Activated CD8-positive, alpha-beta memory T cell treated with anti-CD3 and anti-CD28 coated beads for 1 hour (primary cell): Measurements from ENCODE around the gene MEIOC.

Source experiments
- DNase-seq, 2 donors: peaks; one replicate each; pipeline ENCODE4 v3.0.0-alpha.2; 2020; ENCODE audit warnings: low read depth in 1 of 2; ENCODE audit errors: extremely low read depth in 1 of 2

MEIOC gene

DNA sequence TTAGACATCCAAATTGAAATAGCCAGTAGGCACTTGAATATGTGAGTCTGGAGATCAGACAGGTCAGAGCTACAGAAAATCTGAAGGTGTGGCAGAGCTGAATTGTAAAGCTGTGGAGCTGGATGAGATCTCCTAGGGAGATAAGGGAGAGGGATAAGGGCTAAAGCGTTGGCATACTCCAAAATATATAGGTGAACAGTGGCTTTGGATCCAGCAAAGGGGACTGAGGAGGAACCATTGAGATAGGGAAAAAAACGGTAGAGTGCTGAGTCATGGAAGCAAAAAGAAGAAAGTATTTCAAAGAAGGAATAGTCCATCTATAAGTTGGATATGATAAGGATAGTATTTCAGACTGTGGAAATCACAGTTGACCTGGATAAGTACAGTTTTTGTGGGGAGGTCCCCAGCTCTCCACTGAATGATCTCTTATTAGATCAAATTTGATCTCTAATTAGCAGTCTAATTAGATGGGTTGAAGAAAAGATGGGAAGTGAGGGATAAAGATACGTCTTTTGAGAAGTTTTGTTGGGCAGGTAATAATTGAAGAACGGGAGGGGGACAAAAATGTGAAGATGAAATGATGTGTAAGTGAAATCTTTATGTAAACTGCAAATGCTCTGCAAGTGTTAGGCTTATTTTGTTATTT, 51.6 kb downstream of the MEIOC start:
- DNase-seq, result no peak

DNA sequence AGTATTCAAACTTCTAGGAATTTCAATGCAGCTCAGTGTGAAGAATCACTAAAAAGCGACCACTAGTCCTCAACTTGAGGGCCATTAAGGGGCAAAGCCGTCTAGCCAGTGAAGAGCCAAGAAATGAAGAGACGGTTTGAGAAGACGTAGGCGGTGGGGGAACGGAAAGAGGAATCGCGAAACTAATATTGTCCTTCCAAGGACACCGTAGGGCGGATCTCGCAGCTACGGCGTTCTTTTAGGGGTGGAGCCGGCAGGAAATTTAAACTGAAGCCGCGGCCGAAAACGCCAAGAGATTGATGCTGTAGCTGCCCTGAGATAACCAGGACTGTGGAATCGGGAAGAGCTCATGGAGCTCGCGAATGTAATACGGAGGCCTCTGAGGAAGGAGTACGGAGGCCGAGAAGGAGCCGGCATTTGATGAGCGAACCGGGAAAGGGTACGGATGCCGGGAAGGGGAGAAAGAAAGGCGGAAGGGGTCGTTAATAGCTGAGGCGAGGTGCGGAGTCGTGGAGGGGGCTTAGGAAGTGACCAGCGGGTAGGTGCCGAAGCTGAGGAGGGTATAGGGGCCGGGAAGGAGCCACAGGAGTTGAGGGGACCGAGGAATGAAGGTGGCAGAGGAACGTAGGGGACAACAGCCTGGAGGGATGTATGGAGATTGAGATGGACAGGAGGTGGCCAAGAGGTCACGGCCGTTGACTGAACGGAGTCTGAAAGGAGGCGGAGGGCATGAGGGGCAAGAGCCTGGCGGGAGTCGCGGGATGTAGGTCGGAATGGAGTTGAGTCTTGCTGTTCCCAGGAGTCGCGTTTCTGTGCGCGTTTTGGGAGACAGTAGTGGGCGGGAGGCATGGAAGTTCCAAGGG, 52.4 kb downstream of the MEIOC start, which contains the start of gene DBF4B:
TSS of gene DBF4B (plus strand) at position 265 of the 863 bp plus-strand sequence. CDS start at position 421, 156 bp downstream.
- peak; percentile 61 to 64 for DNase-seq

DNA sequence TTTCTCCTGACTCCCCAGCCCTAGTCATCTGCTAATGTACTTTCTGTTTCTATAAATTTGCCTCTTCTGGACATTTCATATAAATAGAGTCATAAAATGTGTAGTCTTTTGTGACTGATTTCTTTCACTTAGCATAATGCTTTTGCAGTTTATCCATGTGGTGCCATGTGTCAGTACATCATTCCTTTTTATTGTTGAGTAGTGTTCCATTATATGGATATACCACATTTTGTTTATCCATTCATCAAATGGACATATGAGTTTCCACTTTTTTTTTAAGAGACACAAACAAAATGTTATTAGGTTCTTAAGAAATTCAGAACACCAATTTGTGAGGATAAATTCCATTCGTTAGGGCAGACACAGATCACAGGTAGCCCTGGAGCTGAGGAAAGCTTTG, 63.2 kb downstream of the MEIOC start:
- no peak for DNase-seq

DNA sequence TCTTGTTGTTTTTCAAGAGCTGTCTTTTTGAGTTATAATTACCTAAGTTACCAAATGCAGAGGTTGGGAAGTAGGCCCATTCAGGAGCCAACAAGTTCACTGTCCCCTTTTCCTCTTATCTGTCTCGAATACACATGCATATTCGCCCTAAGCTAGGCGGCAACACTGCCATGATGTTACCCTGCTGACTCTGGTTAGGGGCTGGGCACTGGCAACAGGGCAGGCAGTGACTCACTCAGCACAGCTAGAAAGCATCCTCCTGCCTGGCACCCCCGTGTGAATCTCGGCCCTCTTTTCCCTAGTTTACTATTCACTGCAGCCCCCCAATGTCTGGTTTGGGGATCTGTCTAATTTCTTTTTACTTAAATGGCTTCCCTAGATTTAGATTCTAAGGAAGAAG, 66.0 kb downstream of the MEIOC start:
- DNase-seq, result no peak
